ENCODE results near the gene RNF207.

RNF207 gene

DNA sequence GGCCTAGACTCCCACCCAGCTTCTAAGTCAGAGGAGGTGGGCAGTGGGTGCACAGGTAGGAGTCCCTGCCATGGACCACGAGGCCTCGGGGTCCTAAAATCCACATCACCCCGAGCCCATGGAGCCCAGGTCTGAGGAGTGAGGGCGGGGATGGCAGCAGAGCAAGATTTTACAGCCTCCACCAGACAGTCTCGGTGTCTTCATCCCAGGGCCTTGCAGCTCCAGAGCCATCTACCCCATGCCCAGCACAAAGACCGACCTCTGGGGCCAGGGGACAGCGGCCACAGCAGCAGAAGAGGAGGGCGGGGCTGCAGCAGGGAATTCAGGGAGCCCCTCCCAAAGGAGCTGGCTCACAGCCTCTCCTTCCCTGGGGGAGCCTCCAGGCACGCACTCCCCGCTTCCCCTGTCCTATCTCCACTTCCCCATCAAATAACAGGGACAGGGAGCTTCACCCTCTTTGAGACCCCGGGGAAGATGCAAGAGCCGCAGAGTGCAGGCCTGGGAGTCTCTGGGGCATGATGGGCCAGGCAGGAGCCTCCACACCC lies 40.4 kb upstream of the RNF207 start:
- no peak overlapping the region for H3K9ac ChIP-seq (ENCODE audit: low read depth in 1 of 2, low read length in 2 of 2)
- H3K27ac ChIP-seq (ENCODE audit: low read depth in 2 of 2, low read length in 2 of 2): no peak overlapping the region
- H3K27me3 ChIP-seq (ENCODE audit: control insufficient read depth in 2 of 2, insufficient read depth in 2 of 2, low read length in 2 of 2): peaks cover 0 to 1% of the 10 kb centered on the region in 2 donors
- no peaks in the 10 kb centered on the region for H3K4me1 ChIP-seq (ENCODE audit: control insufficient read depth in 2 of 2, insufficient read depth in 2 of 2, low read length in 2 of 2)
- H3K9me3 ChIP-seq (ENCODE audit: control insufficient read depth in 2 of 2, low read length in 2 of 2): no peaks in the 10 kb centered on the region
- H3K4me3 ChIP-seq (ENCODE audit: low read length in 2 of 2): no peak overlapping the region
- H3K36me3 ChIP-seq (ENCODE audit: control insufficient read depth in 2 of 2, insufficient read depth in 2 of 2, low read length in 2 of 2): no peaks in the 10 kb centered on the region

DNA sequence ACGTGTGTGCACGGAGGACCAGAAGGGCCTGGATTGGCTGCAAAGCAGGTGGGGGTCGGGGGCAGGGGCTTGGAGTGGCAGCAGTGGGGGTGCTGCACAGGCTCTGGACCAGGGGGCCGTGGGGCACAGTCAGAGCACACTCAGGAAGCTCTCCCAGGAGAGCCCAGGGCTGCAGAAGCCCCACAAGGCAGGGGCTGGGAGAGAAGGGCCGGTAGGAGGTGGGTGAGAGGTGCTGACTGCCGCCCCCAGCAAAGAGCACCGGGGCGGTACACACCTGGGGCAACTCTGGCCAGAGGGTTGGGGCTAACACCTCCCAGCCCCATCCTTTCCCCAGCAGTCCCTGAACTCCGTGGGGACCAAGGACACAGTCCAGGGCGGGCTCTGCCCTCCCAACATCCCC lies 39.7 kb upstream of the RNF207 start:
- Histone ChIP-seq H3K9ac (ENCODE audit: low read depth in 1 of 2, low read length in 2 of 2) (no peak overlapping the region), H3K4me3 (ENCODE audit: low read length in 2 of 2) (no peak overlapping the region), H3K36me3 (ENCODE audit: control insufficient read depth in 2 of 2, insufficient read depth in 2 of 2, low read length in 2 of 2) (no peaks in the 10 kb centered on the region), H3K4me1 (ENCODE audit: control insufficient read depth in 2 of 2, insufficient read depth in 2 of 2, low read length in 2 of 2) (no peaks in the 10 kb centered on the region), H3K27ac (ENCODE audit: low read depth in 2 of 2, low read length in 2 of 2) (no peak overlapping the region), H3K27me3 (ENCODE audit: control insufficient read depth in 2 of 2, insufficient read depth in 2 of 2, low read length in 2 of 2) (peaks cover 2 to 8% of the 10 kb centered on the region in 2 donors), H3K9me3 (ENCODE audit: control insufficient read depth in 2 of 2, low read length in 2 of 2) (no peaks in the 10 kb centered on the region)

DNA sequence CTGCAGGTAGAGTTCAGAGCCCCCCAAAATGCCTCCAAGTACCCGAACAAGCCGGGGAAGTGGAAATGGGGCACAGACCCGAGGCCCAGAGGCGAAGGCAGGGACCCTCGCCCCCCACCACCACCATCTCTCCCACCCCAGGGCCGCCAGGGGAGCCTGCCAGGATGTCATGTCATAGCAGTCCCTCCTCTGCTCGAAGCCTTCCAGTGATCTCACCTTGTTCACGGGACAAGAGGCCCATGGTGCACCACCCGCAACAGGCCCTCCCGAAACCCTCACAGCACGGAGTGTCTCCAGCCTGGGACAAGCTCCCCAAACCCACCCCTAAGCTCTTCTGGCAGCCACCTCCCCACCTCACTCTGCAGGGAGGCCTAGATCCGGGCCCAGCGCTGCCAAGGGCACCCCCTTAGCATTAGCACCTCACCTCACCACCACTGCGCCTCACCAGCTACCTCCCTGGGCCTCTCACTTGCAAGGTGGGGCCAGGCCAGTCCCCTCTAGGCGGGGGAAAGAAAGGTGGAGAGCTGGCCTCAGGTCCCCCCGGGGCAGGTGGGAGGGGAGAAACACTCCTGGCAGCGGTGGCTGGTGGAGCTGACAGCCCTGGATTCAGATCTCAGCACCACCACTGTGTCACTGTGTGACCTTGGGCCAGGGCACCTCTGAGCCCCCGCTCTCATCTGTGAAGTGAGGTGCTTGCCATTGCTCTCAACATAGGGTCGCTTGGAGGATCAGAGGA lies 39.1 kb upstream of the RNF207 start:
- Histone ChIP-seq H3K4me1 (ENCODE audit: control insufficient read depth in 2 of 2, insufficient read depth in 2 of 2, low read length in 2 of 2) (no peaks in the 10 kb centered on the region), H3K27me3 (ENCODE audit: control insufficient read depth in 2 of 2, insufficient read depth in 2 of 2, low read length in 2 of 2) (peaks cover 2 to 8% of the 10 kb centered on the region in 2 donors), H3K9me3 (ENCODE audit: control insufficient read depth in 2 of 2, low read length in 2 of 2) (no peaks in the 10 kb centered on the region)

DNA sequence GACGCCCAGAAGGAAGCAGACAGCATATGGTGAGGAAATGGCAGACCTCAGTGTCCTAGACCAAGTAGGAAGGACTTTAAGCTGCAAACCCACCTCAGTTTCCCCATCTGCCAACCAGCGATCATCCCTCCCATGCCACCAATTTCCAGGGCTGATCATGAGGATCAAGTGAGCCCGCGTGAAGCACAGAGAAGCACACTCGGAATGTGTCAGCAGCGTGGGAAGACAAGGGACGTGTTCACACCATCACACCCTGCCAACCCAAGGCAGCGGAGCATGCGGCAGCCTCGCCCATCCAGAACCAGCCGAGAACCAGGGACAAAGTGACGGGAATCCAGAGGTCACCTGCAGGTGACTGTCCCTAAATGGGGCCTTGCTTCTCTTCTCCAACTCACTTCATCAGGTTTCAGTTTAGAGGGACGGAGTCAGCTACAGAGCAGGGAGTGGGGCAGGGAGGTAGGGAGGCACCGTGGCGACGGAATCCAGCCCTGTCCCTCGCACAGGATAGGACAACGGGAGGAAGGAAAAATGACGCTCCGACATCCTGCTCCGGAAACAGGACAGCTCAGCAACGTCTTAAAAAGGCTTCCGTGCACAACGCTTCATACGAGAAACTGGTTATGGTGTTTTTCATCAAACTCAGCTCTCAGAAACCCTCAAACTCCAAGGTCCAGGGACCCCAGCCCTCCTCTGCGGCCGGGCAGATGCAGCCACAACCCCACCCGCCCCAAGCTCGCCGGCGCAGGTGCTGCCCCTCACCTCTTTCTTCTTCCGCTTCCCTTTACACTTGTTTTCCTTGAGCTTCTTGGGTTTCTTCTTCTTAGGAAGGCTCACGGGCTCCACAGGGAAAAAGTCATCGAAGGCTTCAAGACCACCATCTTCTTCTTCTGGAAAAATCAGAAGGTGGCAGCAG lies 38.3 kb upstream of the RNF207 start:
- Histone ChIP-seq H3K27ac (ENCODE audit: low read depth in 2 of 2, low read length in 2 of 2) (no peak overlapping the region), H3K36me3 (ENCODE audit: control insufficient read depth in 2 of 2, insufficient read depth in 2 of 2, low read length in 2 of 2) (no peaks in the 10 kb centered on the region), H3K9ac (ENCODE audit: low read depth in 1 of 2, low read length in 2 of 2) (no peak overlapping the region), H3K9me3 (ENCODE audit: control insufficient read depth in 2 of 2, low read length in 2 of 2) (no peaks in the 10 kb centered on the region), H3K4me3 (ENCODE audit: low read length in 2 of 2) (no peak overlapping the region), H3K4me1 (ENCODE audit: control insufficient read depth in 2 of 2, insufficient read depth in 2 of 2, low read length in 2 of 2) (no peaks in the 10 kb centered on the region), H3K27me3 (ENCODE audit: control insufficient read depth in 2 of 2, insufficient read depth in 2 of 2, low read length in 2 of 2) (peaks cover 2 to 9% of the 10 kb centered on the region in 2 donors)

More for the DNA sequence above, 39.1 kb upstream of the RNF207 start:
- no peak overlapping the region for H3K9ac ChIP-seq (ENCODE audit: low read depth in 1 of 2, low read length in 2 of 2)
- H3K36me3 ChIP-seq (ENCODE audit: control insufficient read depth in 2 of 2, insufficient read depth in 2 of 2, low read length in 2 of 2): no peaks in the 10 kb centered on the region
- H3K4me3 ChIP-seq (ENCODE audit: low read length in 2 of 2): no peak overlapping the region
- no peak overlapping the region for H3K27ac ChIP-seq (ENCODE audit: low read depth in 2 of 2, low read length in 2 of 2)

DNA sequence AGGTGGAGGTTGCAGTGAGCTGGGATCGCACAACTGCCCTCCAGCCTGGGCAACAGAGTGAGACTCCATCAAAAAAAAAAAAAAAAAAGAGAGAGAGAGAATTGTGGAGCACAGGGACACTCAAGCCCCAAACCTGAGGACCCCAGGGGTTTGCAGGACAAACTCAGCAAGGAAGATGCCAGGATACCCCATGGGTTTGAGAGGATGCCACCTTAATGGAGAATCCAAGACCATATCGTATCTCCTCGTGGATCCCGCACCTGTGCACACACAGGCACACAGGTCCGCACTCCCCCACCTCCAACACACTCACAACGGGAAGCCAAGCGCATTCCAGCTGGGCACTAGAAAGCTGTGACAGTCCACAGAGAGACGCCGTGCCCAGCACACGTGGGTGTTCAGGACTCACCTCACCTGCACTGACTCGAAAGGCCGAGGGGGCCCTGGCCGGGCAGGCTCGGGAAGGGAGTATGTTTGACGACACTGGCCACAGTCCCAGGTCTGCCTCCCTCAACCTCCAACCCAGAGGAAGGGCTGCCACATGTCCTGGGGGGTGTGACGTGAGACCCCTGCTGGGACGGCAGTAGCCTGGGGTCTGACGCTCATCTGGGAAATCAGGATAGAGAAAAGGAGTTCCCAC lies 36.9 kb upstream of the RNF207 start:
- H3K27me3 ChIP-seq (ENCODE audit: control insufficient read depth in 2 of 2, insufficient read depth in 2 of 2, low read length in 2 of 2): peaks cover 2 to 11% of the 10 kb centered on the region in 2 donors
- H3K4me1 ChIP-seq (ENCODE audit: control insufficient read depth in 2 of 2, insufficient read depth in 2 of 2, low read length in 2 of 2): no peaks in the 10 kb centered on the region
- no peak overlapping the region for H3K9ac ChIP-seq (ENCODE audit: low read depth in 1 of 2, low read length in 2 of 2)
- H3K9me3 ChIP-seq (ENCODE audit: control insufficient read depth in 2 of 2, low read length in 2 of 2): no peaks in the 10 kb centered on the region
- H3K36me3 ChIP-seq (ENCODE audit: control insufficient read depth in 2 of 2, insufficient read depth in 2 of 2, low read length in 2 of 2): no peaks in the 10 kb centered on the region
- no peak overlapping the region for H3K4me3 ChIP-seq (ENCODE audit: low read length in 2 of 2)
- no peak overlapping the region for H3K27ac ChIP-seq (ENCODE audit: low read depth in 2 of 2, low read length in 2 of 2)

DNA sequence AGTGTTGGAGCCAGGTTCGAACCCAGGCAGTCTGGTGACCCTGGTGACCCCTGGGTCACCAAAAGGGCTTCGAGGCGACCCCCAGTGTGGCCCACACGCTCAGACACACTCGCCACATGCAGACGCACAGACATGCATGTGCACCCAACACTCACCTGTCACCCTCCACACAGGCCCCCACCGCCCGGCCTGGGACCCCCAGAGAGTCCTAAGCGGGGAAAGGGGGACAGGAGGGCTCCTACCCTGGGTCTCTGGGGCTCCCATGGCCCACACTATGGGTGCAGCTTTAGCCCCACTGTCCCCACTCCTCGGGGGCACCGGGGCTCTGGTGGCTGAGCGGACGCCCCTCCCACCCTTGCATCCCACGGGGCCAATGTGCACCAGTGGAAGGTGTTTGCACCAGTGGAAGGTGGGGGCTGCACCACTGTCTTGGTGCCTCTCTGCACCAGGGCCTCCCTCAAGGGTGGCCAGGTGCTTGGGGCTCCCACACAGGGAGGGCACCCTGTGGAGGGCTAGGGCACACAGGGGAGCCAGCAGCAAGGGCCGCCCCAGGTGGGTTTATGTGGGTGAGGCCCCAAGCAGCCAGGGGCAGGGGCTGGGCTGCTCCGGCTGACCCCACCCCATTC lies 35.7 kb upstream of the RNF207 start:
- Histone ChIP-seq H3K4me1 (ENCODE audit: control insufficient read depth in 2 of 2, insufficient read depth in 2 of 2, low read length in 2 of 2) (no peaks in the 10 kb centered on the region), H3K9me3 (ENCODE audit: control insufficient read depth in 2 of 2, low read length in 2 of 2) (no peaks in the 10 kb centered on the region), H3K27me3 (ENCODE audit: control insufficient read depth in 2 of 2, insufficient read depth in 2 of 2, low read length in 2 of 2) (peaks cover 2 to 16% of the 10 kb centered on the region in 2 donors), H3K36me3 (ENCODE audit: control insufficient read depth in 2 of 2, insufficient read depth in 2 of 2, low read length in 2 of 2) (no peaks in the 10 kb centered on the region), H3K4me3 (ENCODE audit: low read length in 2 of 2) (no peak overlapping the region), H3K9ac (ENCODE audit: low read depth in 1 of 2, low read length in 2 of 2) (no peak overlapping the region), H3K27ac (ENCODE audit: low read depth in 2 of 2, low read length in 2 of 2) (no peak overlapping the region)

DNA sequence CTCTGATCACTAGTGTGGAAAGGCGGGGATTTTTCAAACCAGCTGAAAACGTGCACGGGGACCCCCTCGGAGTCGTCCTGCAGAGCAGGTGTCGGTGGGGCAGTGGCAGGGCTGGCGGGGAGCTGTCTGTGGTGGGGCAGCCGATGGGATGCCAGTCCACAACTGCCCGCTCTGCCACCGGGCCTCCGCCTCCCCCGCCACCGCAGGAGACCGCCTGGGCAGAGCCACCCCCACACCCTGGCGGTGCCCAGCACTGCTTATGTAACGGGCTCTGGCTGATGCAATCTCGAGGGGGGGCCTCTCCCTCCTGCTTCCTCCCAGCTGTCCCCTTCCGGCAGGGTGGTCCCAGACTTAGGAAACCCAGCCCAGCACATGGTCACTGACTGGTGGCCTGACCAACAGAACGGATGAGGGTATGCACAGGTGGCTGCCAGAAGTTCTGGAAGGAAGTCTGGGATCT lies 35.1 kb upstream of the RNF207 start:
- Histone ChIP-seq H3K4me3 (ENCODE audit: low read length in 2 of 2) (no peak overlapping the region), H3K27ac (ENCODE audit: low read depth in 2 of 2, low read length in 2 of 2) (no peak overlapping the region), H3K36me3 (ENCODE audit: control insufficient read depth in 2 of 2, insufficient read depth in 2 of 2, low read length in 2 of 2) (no peaks in the 10 kb centered on the region), H3K4me1 (ENCODE audit: control insufficient read depth in 2 of 2, insufficient read depth in 2 of 2, low read length in 2 of 2) (no peaks in the 10 kb centered on the region), H3K27me3 (ENCODE audit: control insufficient read depth in 2 of 2, insufficient read depth in 2 of 2, low read length in 2 of 2) (peaks cover 2 to 16% of the 10 kb centered on the region in 2 donors), H3K9me3 (ENCODE audit: control insufficient read depth in 2 of 2, low read length in 2 of 2) (no peaks in the 10 kb centered on the region), H3K9ac (ENCODE audit: low read depth in 1 of 2, low read length in 2 of 2) (no peak overlapping the region)

DNA sequence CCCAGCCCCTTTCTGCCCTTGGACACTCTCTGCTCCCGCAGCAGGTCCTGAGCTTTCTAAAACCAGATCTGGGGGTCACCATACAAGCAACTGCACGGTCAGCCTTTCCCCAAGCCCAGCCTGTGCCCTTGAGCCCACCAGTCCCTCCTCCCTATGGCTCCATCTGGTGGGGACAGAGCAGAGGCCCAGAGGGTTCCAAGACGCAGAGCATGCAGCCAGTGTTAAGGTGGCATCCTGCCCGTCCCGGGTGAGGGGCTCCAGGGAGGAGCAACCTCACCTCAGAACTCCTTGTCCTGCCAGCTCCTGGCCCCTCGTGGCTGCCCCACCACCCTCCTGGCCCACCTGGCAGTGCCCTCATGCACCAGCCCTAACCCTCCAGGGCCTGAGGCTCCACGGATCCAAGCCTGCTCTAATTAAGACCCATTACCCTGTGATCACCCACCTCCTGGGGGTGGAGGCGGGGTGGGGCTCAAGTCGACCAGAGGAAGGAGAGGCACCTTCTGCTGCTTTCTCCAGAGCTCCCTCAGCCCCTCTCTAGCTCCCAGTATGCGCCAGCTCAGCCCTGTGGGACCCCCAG lies 34.3 kb upstream of the RNF207 start:
- no peaks in the 10 kb centered on the region for H3K4me1 ChIP-seq (ENCODE audit: control insufficient read depth in 2 of 2, insufficient read depth in 2 of 2, low read length in 2 of 2)
- no peak overlapping the region for H3K4me3 ChIP-seq (ENCODE audit: low read length in 2 of 2)
- H3K27ac ChIP-seq (ENCODE audit: low read depth in 2 of 2, low read length in 2 of 2): no peak overlapping the region
- H3K9ac ChIP-seq (ENCODE audit: low read depth in 1 of 2, low read length in 2 of 2): no peak overlapping the region
- peaks cover 2 to 21% of the 10 kb centered on the region in 2 donors for H3K27me3 ChIP-seq (ENCODE audit: control insufficient read depth in 2 of 2, insufficient read depth in 2 of 2, low read length in 2 of 2)
- no peaks in the 10 kb centered on the region for H3K9me3 ChIP-seq (ENCODE audit: control insufficient read depth in 2 of 2, low read length in 2 of 2)
- H3K36me3 ChIP-seq (ENCODE audit: control insufficient read depth in 2 of 2, insufficient read depth in 2 of 2, low read length in 2 of 2): no peaks in the 10 kb centered on the region

DNA sequence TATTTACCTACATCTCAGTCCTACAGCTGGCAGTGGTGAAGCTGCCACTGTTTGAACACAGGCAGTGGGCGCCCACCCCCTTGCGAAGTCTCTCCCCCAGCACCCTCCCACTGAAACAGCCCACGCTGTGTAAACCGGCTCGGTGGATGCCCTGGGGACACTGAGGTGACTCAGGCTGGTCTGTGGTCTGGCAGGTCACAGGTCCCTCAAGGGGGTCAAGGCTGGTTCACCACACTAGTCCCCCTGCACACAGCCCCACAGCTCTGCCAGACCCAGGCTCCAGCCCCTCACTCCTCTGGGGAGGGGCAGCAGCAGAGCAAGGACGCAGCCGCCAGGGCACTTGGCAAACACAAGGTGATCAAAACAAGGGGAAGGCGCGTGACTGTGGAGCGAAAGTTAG lies 33.4 kb upstream of the RNF207 start:
- Histone ChIP-seq H3K27me3 (ENCODE audit: control insufficient read depth in 2 of 2, insufficient read depth in 2 of 2, low read length in 2 of 2) (peaks cover 6 to 30% of the 10 kb centered on the region in 2 donors), H3K9ac (ENCODE audit: low read depth in 1 of 2, low read length in 2 of 2) (no peak overlapping the region), H3K9me3 (ENCODE audit: control insufficient read depth in 2 of 2, low read length in 2 of 2) (no peaks in the 10 kb centered on the region), H3K4me3 (ENCODE audit: low read length in 2 of 2) (no peak overlapping the region), H3K36me3 (ENCODE audit: control insufficient read depth in 2 of 2, insufficient read depth in 2 of 2, low read length in 2 of 2) (no peaks in the 10 kb centered on the region), H3K4me1 (ENCODE audit: control insufficient read depth in 2 of 2, insufficient read depth in 2 of 2, low read length in 2 of 2) (no peaks in the 10 kb centered on the region), H3K27ac (ENCODE audit: low read depth in 2 of 2, low read length in 2 of 2) (no peak overlapping the region)
